H54 (cell line): ENCODE measurements around the gene LIX1L.

ENCODE experiments used
- DNase-seq: peaks from one replicate; pipeline ENCODE4 v3.0.0; 2011; ENCODE audit warnings: low spot score, mixed read lengths; ENCODE audit not compliant: insufficient read length
- FAIRE-seq: peaks from 3 replicates; lab custom pipeline; 2011; peaks lifted over from hg19 to GRCh38; lab: Jason Lieb, UNC
- POLR2A ChIP-seq: IDR thresholded peaks from 2 replicates; pipeline ENCODE4 v1.6.1; 2011; ENCODE audit warnings: low read depth, mild to moderate bottlenecking, low read length

The LIX1L gene

GRCh38 chr1:145957443-145958319, at the start of gene LIX1L:
Gene LIX1L, minus strand, starts transcription at chr1:145958017. Its CDS starts 90 bp downstream, at chr1:145957927.
- TF ChIP-seq POLR2A, result peak; percentile 92
- FAIRE-seq (peak; percentile 70), DNase-seq (peak; percentile 93)

- TF ChIP-seq POLR2A, result no peak
- FAIRE-seq (no peak), DNase-seq (no peak)
Observed at GRCh38 chr1:146001709-146002108, 43.9 kb upstream of the LIX1L start.

GRCh38 chr1:145999321-146000024, 41.7 kb upstream of the LIX1L start:
- TF ChIP-seq POLR2A, result no peak
- FAIRE-seq (no peak), DNase-seq (no peak)

- no peak for TF ChIP-seq POLR2A
- no peak for DNase-seq
- FAIRE-seq, result no peak
Observed at GRCh38 chr1:145997718-145998023, 39.9 kb upstream of the LIX1L start.

- no peak for DNase-seq
- TF ChIP-seq POLR2A, result no peak
- no peak for FAIRE-seq
Observed at GRCh38 chr1:145997016-145997717, 39.4 kb upstream of the LIX1L start.

GRCh38 chr1:145996433-145997015, 38.7 kb upstream of the LIX1L start, which contains the start of gene TXNIP:
Gene TXNIP, minus strand, starts transcription at chr1:145996579. Its CDS starts 313 bp downstream, at chr1:145996266.
- DNase-seq (peak; percentile 97), FAIRE-seq (no peak)
- peak; percentile 48; the same call in 1 of the 2 replicates for TF ChIP-seq POLR2A

- FAIRE-seq, result no peak
- no peak for DNase-seq
- TF ChIP-seq POLR2A, result no peak
Observed at GRCh38 chr1:145995964-145996432, 38.2 kb upstream of the LIX1L start.

GRCh38 chr1:145995148-145995881, 37.5 kb upstream of the LIX1L start:
- DNase-seq (no peak), FAIRE-seq (no peak)

GRCh38 chr1:145994391-145995120, 36.7 kb upstream of the LIX1L start:
- no peak for FAIRE-seq

More at GRCh38 chr1:145995148-145995881, 37.5 kb upstream of the LIX1L start:
- TF ChIP-seq POLR2A, result no peak

GRCh38 chr1:145993618-145994390, 36.0 kb upstream of the LIX1L start:
- TF ChIP-seq POLR2A, result no peak
- FAIRE-seq, result no peak

More at GRCh38 chr1:145994391-145995120, 36.7 kb upstream of the LIX1L start:
- DNase-seq, result no peak
- no peak for TF ChIP-seq POLR2A

GRCh38 chr1:145992958-145993617, 35.3 kb upstream of the LIX1L start:
- TF ChIP-seq POLR2A, result no peak
- DNase-seq (no peak), FAIRE-seq (no peak)

More at GRCh38 chr1:145993618-145994390, 36.0 kb upstream of the LIX1L start:
- no peak for DNase-seq
